ENCODE data around the gene ZNF768. TPM values are rescaled to one million over a fixed set of nuclear protein-coding genes. Genes with fewer than 3 reads are reported as not detected.

The ZNF768 gene
- total and polyA plus RNA-seq, 2 of the 13 experiments (the other 11 are each of a cell fraction or from before 2014, with no cell fraction given), result 26.7 to 34.4 TPM

- TF ChIP-seq, protein P1, sequence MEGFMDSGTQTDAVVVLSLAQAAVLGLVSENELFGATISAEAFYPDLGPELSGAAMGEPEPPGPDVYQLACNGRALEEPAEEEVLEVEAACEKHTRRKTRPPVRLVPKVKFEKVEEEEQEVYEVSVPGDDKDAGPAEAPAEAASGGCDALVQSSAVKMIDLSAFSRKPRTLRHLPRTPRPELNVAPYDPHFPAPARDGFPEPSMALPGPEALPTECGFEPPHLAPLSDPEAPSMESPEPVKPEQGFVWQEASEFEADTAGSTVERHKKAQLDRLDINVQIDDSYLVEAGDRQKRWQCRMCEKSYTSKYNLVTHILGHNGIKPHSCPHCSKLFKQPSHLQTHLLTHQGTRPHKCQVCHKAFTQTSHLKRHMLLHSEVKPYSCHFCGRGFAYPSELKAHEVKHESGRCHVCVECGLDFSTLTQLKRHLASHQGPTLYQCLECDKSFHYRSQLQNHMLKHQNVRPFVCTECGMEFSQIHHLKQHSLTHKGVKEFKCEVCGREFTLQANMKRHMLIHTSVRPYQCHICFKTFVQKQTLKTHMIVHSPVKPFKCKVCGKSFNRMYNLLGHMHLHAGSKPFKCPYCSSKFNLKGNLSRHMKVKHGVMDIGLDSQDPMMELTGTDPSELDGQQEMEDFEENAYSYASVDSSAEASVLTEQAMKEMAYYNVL (CRISPR knock-in tag; IDR thresholded peaks at IDR 0.05; ENCODE audit: borderline replicate concordance), result peak; percentile 72; the same call in 1 of the 2 replicates
- 0 out of 2 replicates have a peak, but pooled peaks have one; percentile 30 for TF ChIP-seq BHLHE40 (IDR thresholded peaks at IDR 0.05; ENCODE audit: low read length)
- TF ChIP-seq STAT5B (CRISPR knock-in tag; IDR thresholded peaks at IDR 0.05), result no peak
- no peak for TF ChIP-seq ATM (IDR thresholded peaks at IDR 0.05; ENCODE audit: borderline replicate concordance)
- peak; percentile 98 for TF ChIP-seq ZFX (CRISPR knock-in tag; IDR thresholded peaks at IDR 0.05; ENCODE audit: low read depth)
- TF ChIP-seq, protein P2, sequence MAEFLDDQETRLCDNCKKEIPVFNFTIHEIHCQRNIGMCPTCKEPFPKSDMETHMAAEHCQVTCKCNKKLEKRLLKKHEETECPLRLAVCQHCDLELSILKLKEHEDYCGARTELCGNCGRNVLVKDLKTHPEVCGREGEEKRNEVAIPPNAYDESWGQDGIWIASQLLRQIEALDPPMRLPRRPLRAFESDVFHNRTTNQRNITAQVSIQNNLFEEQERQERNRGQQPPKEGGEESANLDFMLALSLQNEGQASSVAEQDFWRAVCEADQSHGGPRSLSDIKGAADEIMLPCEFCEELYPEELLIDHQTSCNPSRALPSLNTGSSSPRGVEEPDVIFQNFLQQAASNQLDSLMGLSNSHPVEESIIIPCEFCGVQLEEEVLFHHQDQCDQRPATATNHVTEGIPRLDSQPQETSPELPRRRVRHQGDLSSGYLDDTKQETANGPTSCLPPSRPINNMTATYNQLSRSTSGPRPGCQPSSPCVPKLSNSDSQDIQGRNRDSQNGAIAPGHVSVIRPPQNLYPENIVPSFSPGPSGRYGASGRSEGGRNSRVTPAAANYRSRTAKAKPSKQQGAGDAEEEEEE (CRISPR knock-in tag; IDR thresholded peaks at IDR 0.05; ENCODE audit: borderline replicate concordance), result peak; percentile 96
- no peak; the same call in 1 of the 2 replicates for TF ChIP-seq REXO4 (CRISPR knock-in tag; IDR thresholded peaks at IDR 0.05; ENCODE audit: borderline replicate concordance)
- TF ChIP-seq, protein P3, sequence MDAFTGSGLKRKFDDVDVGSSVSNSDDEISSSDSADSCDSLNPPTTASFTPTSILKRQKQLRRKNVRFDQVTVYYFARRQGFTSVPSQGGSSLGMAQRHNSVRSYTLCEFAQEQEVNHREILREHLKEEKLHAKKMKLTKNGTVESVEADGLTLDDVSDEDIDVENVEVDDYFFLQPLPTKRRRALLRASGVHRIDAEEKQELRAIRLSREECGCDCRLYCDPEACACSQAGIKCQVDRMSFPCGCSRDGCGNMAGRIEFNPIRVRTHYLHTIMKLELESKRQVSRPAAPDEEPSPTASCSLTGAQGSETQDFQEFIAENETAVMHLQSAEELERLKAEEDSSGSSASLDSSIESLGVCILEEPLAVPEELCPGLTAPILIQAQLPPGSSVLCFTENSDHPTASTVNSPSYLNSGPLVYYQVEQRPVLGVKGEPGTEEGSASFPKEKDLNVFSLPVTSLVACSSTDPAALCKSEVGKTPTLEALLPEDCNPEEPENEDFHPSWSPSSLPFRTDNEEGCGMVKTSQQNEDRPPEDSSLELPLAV (CRISPR knock-in tag; conservative IDR thresholded peaks at IDR 0.05; ENCODE audit: low read depth), result no peak
- TF ChIP-seq ZNF616 (CRISPR knock-in tag; IDR thresholded peaks at IDR 0.05; ENCODE audit: low read depth), result peak; percentile 69; the same call in 1 of the 2 replicates
- no peak for TF ChIP-seq ZNF530 (CRISPR knock-in tag; IDR thresholded peaks at IDR 0.05; ENCODE audit: low read depth)
- TF ChIP-seq DMAP1 (CRISPR knock-in tag; IDR thresholded peaks at IDR 0.05), result peak; percentile 92
- peak; percentile 69 for TF ChIP-seq KMT2A (CRISPR knock-in tag; IDR thresholded peaks at IDR 0.05)
- no peak for TF ChIP-seq RARG (CRISPR knock-in tag; IDR thresholded peaks at IDR 0.05; ENCODE audit: low read depth)
- TF ChIP-seq SMC3 (IDR thresholded peaks at IDR 0.05; ENCODE audit: low read length), result no peak
- peak; percentile 92; the same call in 1 of the 2 replicates for TF ChIP-seq ZNF589 (CRISPR knock-in tag; conservative IDR thresholded peaks at IDR 0.05)
- no peak for TF ChIP-seq TSC22D2 (CRISPR knock-in tag; IDR thresholded peaks at IDR 0.05; ENCODE audit: borderline replicate concordance)
- TF ChIP-seq, protein P4, sequence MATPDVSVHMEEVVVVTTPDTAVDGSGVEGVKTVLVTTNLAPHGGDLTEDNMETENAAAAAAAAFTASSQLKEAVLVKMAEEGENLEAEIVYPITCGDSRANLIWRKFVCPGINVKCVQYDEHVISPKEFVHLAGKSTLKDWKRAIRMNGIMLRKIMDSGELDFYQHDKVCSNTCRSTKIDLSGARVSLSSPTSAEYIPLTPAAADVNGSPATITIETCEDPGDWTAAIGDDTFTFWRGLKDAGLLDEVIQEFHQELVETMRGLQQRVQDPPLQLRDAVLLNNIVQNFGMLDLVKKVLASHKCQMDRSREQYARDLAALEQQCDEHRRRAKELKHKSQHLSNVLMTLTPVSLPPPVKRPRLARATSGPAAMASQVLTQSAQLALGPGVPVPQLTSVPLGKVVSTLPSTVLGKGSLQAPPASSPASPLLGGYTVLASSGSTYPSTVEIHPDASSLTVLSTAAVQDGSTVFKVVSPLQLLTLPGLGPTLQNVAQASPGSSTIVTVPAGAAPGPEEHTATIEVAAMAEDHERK (CRISPR knock-in tag; IDR thresholded peaks at IDR 0.05; ENCODE audit: low read depth), result peak; percentile 97
- no peak; the same call in 1 of the 2 replicates for TF ChIP-seq SNAPC5 (CRISPR knock-in tag; IDR thresholded peaks at IDR 0.05; ENCODE audit: borderline replicate concordance)
- TF ChIP-seq SRF (IDR thresholded peaks at IDR 0.05; ENCODE audit: low read depth, low read length), result 0 out of 2 replicates have a peak, but pooled peaks have one; percentile 22
- peak; percentile 62; the same call in 1 of the 2 replicates for TF ChIP-seq ZNF775 (CRISPR knock-in tag; IDR thresholded peaks at IDR 0.05; ENCODE audit: borderline replicate concordance)
- peak; percentile 96 for TF ChIP-seq KAT8 (CRISPR knock-in tag; IDR thresholded peaks at IDR 0.05)
- TF ChIP-seq, protein P5, sequence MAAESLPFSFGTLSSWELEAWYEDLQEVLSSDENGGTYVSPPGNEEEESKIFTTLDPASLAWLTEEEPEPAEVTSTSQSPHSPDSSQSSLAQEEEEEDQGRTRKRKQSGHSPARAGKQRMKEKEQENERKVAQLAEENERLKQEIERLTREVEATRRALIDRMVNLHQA (CRISPR knock-in tag; IDR thresholded peaks at IDR 0.05), result no peak
Measured at GRCh38 chr16:30557957-30558788, 31.8 kb upstream of the ZNF768 start, which contains the start of gene ZNF764 (continued).

All from HepG2 (cell line).